GM06990 (cell line): ENCODE data around the gene DBH.

Experiments used
- DNase-seq: peaks from one replicate; pipeline ENCODE4 v3.0.0-alpha.2; 2011; ENCODE audit not compliant: insufficient read length; ENCODE audit errors: extremely low read depth
- H3K27me3 ChIP-seq: replicated peaks from 2 replicates; pipeline ENCODE4 v1.6.0; 2011; ENCODE audit warnings: low read length; ENCODE audit not compliant: control insufficient read depth, insufficient read depth
- H3K36me3 ChIP-seq: 2 replicates; pipeline ENCODE4 v1.5.1; 2011; ENCODE audit warnings: low read length; ENCODE audit not compliant: control insufficient read depth, insufficient read depth
- H3K4me3 ChIP-seq: replicated peaks from 2 replicates; pipeline ENCODE4 v1.5.1; 2011; ENCODE audit warnings: low read depth, mild to moderate bottlenecking, control low read depth, low read length
- TF ChIP-seq, protein P1 (sequence below): IDR thresholded peaks from 2 replicates; pipeline ENCODE4 v1.5.1; 2011; ENCODE audit warnings: low read length, control low read depth, mild to moderate bottlenecking, inconsistent platforms; ENCODE audit not compliant: insufficient read depth, poor library complexity, severe bottlenecking

Gene DBH

GRCh38 chr9:133694686-133695085 lies 58.5 kb downstream of the DBH start:
- TF ChIP-seq, protein P1, sequence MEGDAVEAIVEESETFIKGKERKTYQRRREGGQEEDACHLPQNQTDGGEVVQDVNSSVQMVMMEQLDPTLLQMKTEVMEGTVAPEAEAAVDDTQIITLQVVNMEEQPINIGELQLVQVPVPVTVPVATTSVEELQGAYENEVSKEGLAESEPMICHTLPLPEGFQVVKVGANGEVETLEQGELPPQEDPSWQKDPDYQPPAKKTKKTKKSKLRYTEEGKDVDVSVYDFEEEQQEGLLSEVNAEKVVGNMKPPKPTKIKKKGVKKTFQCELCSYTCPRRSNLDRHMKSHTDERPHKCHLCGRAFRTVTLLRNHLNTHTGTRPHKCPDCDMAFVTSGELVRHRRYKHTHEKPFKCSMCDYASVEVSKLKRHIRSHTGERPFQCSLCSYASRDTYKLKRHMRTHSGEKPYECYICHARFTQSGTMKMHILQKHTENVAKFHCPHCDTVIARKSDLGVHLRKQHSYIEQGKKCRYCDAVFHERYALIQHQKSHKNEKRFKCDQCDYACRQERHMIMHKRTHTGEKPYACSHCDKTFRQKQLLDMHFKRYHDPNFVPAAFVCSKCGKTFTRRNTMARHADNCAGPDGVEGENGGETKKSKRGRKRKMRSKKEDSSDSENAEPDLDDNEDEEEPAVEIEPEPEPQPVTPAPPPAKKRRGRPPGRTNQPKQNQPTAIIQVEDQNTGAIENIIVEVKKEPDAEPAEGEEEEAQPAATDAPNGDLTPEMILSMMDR, result no peak
- H3K36me3 ChIP-seq, result no peaks in the 10 kb centered on the region
- no peaks in the 10 kb centered on the region for H3K27me3 ChIP-seq
- H3K4me3 ChIP-seq, result no peak overlapping the region
- no peak for DNase-seq

DNA sequence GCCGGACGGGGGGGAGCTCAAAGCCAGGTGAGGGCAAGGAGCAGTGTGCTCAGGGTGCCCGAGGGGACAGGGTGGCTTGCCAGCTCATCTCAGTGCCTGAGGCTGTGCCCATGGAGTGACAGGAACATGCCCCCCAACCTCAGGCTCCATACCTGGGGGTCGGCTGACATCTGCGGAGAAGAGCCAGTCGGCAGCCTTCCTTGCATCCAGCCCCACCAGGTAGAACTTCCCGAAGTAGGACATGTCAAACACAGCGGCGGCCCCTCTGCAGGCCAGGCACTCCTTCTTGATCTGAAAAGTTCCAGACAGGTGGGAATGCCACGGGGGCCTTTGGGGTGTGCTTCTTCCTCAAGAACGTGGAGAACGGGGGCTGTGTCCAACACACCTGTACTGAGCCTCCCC lies 59.9 kb downstream of the DBH start:
- TF ChIP-seq, protein P1, result no peak
- H3K36me3 ChIP-seq, result no peaks in the 10 kb centered on the region

GRCh38 chr9:133699546-133699945 lies 63.4 kb downstream of the DBH start:
- Histone ChIP-seq H3K4me3 (no peak overlapping the region), H3K27me3 (peaks cover 4% of the 10 kb centered on the region), H3K36me3 (no peaks in the 10 kb centered on the region)
- no peak for DNase-seq
- TF ChIP-seq, protein P1, result no peak

More for the DNA sequence above, 59.9 kb downstream of the DBH start:
- DNase-seq, result no peak
- Histone ChIP-seq H3K27me3 (no peaks in the 10 kb centered on the region), H3K4me3 (no peak overlapping the region)

GRCh38 chr9:133700819-133701320 lies 64.7 kb downstream of the DBH start:
- no peak overlapping the region for H3K4me3 ChIP-seq
- peaks cover 4% of the 10 kb centered on the region for H3K27me3 ChIP-seq
- DNase-seq, result no peak
- no peaks in the 10 kb centered on the region for H3K36me3 ChIP-seq
- TF ChIP-seq, protein P1, result no peak

GRCh38 chr9:133701321-133701980 lies 65.3 kb downstream of the DBH start:
- H3K27me3 ChIP-seq, result peaks cover 4% of the 10 kb centered on the region
- H3K36me3 ChIP-seq, result no peaks in the 10 kb centered on the region
- no peak overlapping the region for H3K4me3 ChIP-seq

More at GRCh38 chr9:133701321-133701980, 65.3 kb downstream of the DBH start:
- no peak for DNase-seq
- TF ChIP-seq, protein P1, result no peak
